ENCODE results near the gene ZEB1.
"Not testable (repeated sequence)": the region's sequence is repeated elsewhere in the genome, so short reads cannot be mapped to it uniquely, and the experiment has no call there.

The ZEB1 gene

GRCh38 chr10:31515116-31515515, 196.1 kb downstream of the ZEB1 start:
- no peak for FAIRE-seq

DNA sequence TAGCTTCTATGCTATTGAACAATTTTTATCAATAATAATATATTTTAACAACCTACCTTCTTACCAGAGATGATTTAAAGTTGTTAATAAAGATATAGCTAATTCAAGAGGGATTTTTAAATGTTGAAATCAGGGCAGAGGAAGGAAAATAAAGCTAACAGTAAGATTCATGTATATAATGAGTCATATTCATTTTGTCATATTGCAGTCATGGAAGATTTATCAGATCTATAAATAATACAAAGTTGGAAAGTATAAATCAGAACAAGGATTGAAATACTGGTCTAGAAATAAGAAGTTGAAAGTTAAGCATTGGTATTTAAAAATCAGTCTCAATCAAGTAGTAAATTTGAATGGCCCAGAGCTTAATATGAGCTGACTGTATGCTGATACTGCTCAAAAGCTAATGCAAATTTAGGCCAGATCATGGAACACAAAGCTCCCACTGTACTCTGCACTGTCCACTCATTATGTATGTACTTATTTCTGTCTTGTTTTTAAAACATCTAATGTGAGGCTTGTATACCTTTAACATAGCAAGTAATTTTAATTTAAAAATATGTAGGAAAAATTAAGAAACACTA, 196.9 kb downstream of the ZEB1 start:
- FAIRE-seq = no peak

DNA sequence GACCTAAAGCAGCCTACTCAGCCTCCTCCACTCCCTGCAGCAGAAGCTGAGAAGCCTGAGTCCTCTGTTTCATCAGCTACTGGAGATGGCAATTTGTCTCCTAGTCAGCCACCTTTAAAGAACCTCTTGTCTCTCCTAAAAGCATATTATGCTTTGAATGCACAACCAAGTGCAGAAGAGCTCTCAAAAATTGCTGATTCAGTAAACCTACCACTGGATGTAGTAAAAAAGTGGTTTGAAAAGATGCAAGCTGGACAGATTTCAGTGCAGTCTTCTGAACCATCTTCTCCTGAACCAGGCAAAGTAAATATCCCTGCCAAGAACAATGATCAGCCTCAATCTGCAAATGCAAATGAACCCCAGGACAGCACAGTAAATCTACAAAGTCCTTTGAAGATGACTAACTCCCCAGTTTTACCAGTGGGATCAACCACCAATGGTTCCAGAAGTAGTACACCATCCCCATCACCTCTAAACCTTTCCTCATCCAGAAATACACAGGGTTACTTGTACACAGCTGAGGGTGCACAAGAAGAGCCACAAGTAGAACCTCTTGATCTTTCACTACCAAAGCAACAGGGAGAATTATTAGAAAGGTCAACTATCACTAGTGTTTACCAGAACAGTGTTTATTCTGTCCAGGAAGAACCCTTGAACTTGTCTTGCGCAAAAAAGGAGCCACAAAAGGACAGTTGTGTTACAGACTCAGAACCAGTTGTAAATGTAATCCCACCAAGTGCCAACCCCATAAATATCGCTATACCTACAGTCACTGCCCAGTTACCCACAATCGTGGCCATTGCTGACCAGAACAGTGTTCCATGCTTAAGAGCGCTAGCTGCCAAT, 202.2 kb downstream of the ZEB1 start:
- FAIRE-seq = no peak

DNA sequence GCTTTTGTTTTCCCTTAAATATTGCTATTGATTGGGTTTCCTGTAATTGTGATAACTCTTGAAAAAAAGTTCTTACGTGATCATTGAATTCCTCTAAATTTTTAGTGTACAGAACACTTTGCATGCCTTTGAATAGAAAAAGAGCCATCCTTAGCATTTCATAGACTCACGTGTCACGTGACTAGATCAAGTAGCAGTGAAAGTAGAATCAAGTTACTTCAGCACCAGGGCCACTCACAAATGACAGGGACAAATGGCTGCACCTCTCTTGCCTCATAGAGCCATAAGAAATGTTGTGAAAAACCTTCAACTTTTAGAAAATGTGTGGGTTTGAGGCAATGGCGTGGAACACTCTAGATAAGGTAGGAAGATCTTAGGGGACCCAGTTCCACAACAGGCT, 203.8 kb downstream of the ZEB1 start:
- FAIRE-seq = no peak

GRCh38 chr10:31524460-31524859, 205.4 kb downstream of the ZEB1 start:
- FAIRE-seq = no peak

- no peak for FAIRE-seq
Observed at GRCh38 chr10:31526178-31526577, 207.2 kb downstream of the ZEB1 start.

DNA sequence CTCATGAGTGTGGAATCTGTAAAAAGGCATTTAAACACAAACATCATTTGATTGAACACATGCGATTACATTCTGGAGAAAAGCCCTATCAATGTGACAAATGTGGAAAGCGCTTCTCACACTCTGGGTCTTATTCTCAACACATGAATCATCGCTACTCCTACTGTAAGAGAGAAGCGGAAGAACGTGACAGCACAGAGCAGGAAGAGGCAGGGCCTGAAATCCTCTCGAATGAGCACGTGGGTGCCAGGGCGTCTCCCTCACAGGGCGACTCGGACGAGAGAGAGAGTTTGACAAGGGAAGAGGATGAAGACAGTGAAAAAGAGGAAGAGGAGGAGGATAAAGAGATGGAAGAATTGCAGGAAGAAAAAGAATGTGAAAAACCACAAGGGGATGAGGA, 207.7 kb downstream of the ZEB1 start:
- no peak for FAIRE-seq

DNA sequence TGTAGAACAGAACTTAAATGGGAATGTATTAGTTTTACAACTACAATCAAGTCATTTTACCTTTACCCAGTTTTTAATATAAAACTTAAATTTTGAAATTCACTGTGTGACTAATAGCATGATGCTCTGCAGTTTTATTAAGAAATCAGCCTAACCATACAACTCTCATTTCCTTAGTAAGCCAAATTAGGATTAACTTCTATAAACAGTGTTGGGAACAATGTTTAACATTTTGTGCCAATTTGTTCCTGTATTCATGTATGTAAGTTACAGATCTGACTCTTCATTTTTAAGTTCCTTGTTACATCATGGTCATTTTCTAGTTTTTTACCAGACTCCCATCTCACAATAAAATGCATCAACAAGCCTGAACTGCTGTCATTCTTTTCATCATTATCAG, 209.8 kb downstream of the ZEB1 start:
- no peak for FAIRE-seq

DNA sequence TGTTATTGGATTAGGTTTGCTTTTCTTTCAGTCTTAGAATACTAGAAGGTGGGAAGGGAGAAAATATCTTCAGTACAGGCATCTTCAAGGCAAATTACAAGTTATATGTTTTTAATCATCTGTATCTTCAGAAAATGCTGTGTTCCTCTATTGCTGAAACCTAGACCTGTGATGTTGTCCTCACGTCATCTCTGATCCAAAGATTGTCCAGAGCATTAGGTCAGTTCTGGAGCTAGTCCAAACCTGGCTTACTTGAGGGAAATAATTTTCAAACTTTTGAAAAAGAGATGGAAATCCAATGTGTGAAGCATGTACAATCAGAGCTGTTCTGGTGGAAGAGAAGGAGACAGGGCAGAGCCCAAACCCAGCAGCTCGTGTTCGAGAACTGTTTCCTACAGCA, 217.3 kb downstream of the ZEB1 start:
- FAIRE-seq = no peak

DNA sequence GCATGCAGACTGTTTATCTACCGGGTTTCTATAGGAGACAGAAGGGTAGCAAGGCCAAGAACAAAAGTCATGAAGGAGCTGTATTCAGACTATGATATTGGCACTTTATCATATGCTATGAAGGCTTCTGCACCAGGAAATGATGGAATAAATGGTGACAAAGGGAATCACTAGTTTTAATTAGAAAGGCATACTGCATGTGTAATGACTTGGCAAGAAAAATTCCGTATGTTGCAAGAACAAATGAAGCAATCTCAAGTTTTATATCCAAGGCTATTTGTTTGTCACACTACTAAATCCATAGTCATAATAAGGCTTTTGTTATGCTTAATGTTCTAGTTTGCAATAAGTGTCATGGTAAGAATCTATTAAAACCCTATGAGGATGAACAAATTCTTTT, 230.9 kb downstream of the ZEB1 start:
- no peak for FAIRE-seq

- no peak for FAIRE-seq
Observed at GRCh38 chr10:31554556-31554955, 235.5 kb downstream of the ZEB1 start.

DNA sequence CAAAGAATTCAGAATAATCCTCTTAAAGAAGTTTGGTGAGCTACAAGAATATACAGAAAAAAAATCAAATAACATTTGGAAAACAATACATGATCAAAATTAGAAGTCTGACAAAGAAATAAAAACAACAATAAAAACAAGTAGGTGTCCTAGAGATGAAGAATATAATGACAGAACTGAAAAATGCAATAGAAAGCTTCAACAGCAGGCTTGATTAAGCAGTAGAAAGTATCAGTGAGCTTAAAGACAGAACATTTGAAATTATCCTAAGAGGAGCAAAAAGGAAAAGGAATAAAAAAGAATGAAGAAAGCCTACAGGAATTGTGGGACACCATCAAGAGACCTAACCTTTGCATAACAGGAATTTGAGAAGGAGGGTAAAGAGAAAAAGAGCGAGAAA, 238.8 kb downstream of the ZEB1 start:
- no peak for FAIRE-seq

GRCh38 chr10:31568252-31568861, 249.3 kb downstream of the ZEB1 start:
- not testable (repeated sequence) for FAIRE-seq

- FAIRE-seq = no peak
Observed at GRCh38 chr10:31574577-31574976, 255.6 kb downstream of the ZEB1 start.

- no peak for FAIRE-seq
Observed at GRCh38 chr10:31578181-31578852, 259.3 kb downstream of the ZEB1 start.

- FAIRE-seq = no peak
Observed at GRCh38 chr10:31578951-31579350, 259.9 kb downstream of the ZEB1 start.
